Large intestine (tissue), 3 donors: ENCODE measurements around the gene MEAF6. TPM values are rescaled to one million over a fixed set of nuclear protein-coding genes. Genes with fewer than 3 reads are reported as not detected.

ENCODE experiments used
- DNase-seq, 2 donors: peaks; one replicate each; pipeline versions ENCODE4 v3.0.0 to v3.0.0-alpha.2; 2013
- H3K27ac ChIP-seq: one replicate; pipeline ENCODE4 v1.5.1; 2013; ENCODE audit warnings: low read length
- H3K27me3 ChIP-seq: 2 replicates; pipeline ENCODE4 v1.6.1; 2013; ENCODE audit warnings: low read length; ENCODE audit not compliant: control insufficient read depth, insufficient read depth
- H3K36me3 ChIP-seq: 2 replicates; pipeline ENCODE4 v1.6.1; 2013; ENCODE audit warnings: low read length; ENCODE audit not compliant: control insufficient read depth, insufficient read depth
- H3K4me1 ChIP-seq: one replicate; pipeline ENCODE4 v1.6.1; 2013; ENCODE audit warnings: low read length; ENCODE audit not compliant: control insufficient read depth, insufficient read depth
- H3K4me3 ChIP-seq: one replicate; pipeline ENCODE4 v1.5.1; 2013; ENCODE audit warnings: low read length
- H3K9me3 ChIP-seq: one replicate; pipeline ENCODE4 v1.6.1; 2013; ENCODE audit warnings: mild to moderate bottlenecking, low read depth, low read length, moderate library complexity; ENCODE audit not compliant: control insufficient read depth
- WGBS: methylation state at CpG from one replicate; pipeline ENCODE4 v1.1.5; 2013; ENCODE audit warnings: low lambda C conversion rate; ENCODE audit not compliant: insufficient coverage; 5-methylcytosine and 5-hydroxymethylcytosine counted together
- polyA plus RNA-seq: library from polyadenylated mRNA; unstranded; fragments of 120-200 nt; gene quantifications from one replicate; pipeline ENCODE4 v1.2.1, GENCODE V29; 2013

The MEAF6 gene
- polyA plus RNA-seq, 1 donor: 54.4 TPM

DNA sequence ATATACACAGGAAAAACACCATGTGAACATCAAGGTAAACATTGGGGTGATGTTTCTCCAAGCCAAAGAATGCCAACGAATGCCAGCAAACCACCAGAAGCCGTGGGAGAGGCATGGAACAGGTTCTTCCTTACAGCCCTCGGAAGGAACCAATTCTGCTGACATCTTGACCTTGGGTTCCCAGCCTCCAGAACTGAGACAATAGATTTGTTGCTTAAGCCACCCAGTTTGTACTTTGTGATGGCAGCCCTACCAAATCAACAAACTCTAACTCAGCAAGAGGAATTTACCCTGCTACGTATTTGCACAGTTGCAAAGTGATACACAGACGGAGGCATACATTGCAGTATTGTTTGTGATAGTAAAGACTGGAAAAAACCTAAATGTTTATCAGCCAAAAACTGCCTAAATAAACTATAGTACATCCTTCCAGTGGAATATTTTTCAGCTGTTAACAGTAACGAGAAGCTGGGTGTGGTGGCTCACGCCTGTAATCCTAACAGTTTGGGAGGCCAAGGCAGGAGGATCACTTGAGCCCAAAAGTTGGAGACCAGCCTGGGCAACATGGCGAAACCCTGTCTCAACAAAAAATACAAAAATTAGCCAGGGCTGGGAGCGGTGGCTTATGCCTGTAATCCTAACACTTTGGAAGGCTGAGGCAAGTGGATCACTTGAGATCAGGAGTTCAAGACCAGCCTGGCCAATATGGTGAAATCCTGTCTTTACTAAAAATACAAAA is 52.7 kb downstream of the MEAF6 start:
- no peak for DNase-seq
- no peak overlapping the region for H3K4me3 ChIP-seq
- no peaks in the 10 kb centered on the region for H3K9me3 ChIP-seq
- WGBS: no CpG with 5 or more reads among the region's 9 CpGs
- no peaks in the 10 kb centered on the region for H3K36me3 ChIP-seq
- peaks cover 18% of the 10 kb centered on the region for H3K4me1 ChIP-seq
- H3K27me3 ChIP-seq: no peaks in the 10 kb centered on the region
- H3K27ac ChIP-seq: no peak overlapping the region

DNA sequence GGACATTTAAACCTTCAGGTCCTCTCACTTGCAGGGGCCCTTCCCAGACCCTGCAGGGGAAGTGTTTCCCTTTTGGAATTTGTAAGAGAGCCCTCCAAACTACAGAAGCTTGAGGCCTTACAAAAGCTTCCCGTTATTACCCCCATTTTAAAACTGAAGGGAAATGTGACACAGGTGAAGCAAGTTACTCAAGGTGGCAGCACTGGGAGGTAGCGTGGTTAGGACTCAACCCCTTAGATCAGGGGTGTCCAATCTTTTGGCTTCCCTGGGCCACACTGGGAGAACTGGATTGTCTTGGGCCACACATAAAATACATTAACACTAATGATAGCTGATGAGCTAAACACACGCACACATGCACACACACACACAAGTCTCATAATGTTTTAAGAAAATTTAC is 56.0 kb downstream of the MEAF6 start:
- H3K27ac ChIP-seq: no peak overlapping the region
- no peak overlapping the region for H3K4me3 ChIP-seq
- no peaks in the 10 kb centered on the region for H3K4me1 ChIP-seq
- H3K27me3 ChIP-seq: no peaks in the 10 kb centered on the region
- WGBS: no CpG with 5 or more reads among the region's 3 CpGs
- no peaks in the 10 kb centered on the region for H3K36me3 ChIP-seq
- H3K9me3 ChIP-seq: no peaks in the 10 kb centered on the region
- DNase-seq: no peak

DNA sequence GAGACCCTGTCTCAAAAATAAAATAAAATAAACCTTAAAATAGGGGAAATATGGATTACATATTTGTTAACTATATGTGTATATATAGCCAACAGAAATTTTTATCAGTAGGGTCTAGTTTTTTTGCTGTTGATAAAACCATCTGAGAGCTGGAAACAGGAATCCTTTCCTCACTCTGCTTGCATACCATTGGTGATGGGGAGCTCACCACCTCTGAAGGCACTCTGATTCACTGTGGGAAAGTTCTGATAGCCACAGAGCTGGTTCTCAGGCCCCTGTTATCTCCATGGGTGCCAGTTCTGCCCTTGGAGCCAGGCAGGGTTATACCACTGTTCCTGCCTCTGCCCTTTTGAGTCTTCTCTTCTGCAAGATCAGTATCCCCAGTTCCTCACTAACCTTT is 58.0 kb downstream of the MEAF6 start:
- no peaks in the 10 kb centered on the region for H3K36me3 ChIP-seq
- no peak for DNase-seq
- no peak overlapping the region for H3K4me3 ChIP-seq
- H3K27ac ChIP-seq: no peak overlapping the region
- H3K9me3 ChIP-seq: no peaks in the 10 kb centered on the region
- H3K27me3 ChIP-seq: no peaks in the 10 kb centered on the region
- H3K4me1 ChIP-seq: peaks cover 2% of the 10 kb centered on the region

DNA sequence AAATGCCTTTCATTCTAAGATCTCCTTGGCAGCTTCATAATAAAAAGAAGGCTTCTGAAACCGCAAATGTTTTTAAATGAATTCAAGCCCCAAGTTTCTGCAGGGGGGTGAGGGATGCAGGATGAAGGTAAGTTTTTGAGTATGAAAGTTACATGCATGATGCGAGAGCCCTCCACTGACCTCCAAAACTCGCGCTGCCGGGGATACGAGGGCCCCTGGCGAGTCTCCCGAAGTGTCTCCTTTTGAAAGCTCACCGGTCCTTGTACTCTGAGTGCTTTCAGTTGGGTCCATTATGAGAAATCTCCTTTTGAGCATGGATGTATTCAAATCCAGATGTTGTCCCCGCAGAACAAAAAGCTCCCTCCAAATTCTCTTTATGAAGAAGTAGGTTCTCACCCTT is 59.0 kb downstream of the MEAF6 start:
- H3K4me1 ChIP-seq: peaks cover 2% of the 10 kb centered on the region
- H3K36me3 ChIP-seq: no peaks in the 10 kb centered on the region
- no peaks in the 10 kb centered on the region for H3K27me3 ChIP-seq
- no peaks in the 10 kb centered on the region for H3K9me3 ChIP-seq
- no peak for DNase-seq
- H3K4me3 ChIP-seq: no peak overlapping the region
- WGBS: no CpG with 5 or more reads among the region's 10 CpGs
- H3K27ac ChIP-seq: no peak overlapping the region

DNA sequence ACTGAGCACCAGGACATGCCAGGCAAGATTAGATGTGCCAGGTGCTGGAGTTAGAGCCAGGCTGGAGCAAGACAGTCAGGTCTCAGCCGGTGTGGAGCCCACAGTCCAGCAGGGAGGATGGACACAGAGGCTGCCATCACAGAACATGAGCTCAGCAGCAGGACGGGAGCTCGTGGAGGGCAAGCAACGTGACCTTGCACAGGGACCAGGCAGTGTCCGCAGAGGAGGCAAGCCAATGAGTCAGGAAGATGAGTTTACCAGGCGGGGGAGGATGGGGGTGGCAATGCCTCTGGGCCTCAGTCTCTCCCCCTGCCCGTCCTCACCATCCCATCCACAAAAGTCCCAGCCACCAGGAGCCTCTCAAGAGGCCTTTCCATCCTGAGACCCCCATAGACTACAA is 60.9 kb downstream of the MEAF6 start:
- Histone ChIP-seq H3K36me3 (no peaks in the 10 kb centered on the region), H3K9me3 (no peaks in the 10 kb centered on the region), H3K4me3 (no peak overlapping the region), H3K27me3 (peaks cover 3% of the 10 kb centered on the region), H3K4me1 (peaks cover 2% of the 10 kb centered on the region), H3K27ac (no peak overlapping the region)
- no CpG with 5 or more reads among the region's 7 CpGs for WGBS
- DNase-seq: no peak

DNA sequence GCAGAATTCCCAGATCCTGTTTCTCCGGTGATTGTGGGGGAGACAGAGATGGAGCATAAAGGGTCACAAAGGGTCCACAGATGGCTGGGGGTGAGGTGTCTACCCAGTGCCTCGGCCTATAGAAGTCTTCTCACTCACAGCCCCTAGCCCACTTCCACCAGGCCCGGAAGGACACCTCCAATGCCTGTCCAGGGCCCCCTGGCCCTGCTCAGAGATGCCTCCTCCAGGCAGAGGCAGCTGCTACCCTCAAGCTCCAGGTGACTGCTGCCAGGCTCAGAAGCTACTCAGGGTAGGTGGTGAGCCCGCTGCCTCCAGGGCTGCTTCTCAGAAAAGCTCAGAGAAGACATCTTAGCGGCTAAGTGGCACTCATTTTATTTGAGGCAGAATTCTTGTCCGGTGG is 62.1 kb downstream of the MEAF6 start:
- no CpG with 5 or more reads among the region's 6 CpGs for WGBS

DNA sequence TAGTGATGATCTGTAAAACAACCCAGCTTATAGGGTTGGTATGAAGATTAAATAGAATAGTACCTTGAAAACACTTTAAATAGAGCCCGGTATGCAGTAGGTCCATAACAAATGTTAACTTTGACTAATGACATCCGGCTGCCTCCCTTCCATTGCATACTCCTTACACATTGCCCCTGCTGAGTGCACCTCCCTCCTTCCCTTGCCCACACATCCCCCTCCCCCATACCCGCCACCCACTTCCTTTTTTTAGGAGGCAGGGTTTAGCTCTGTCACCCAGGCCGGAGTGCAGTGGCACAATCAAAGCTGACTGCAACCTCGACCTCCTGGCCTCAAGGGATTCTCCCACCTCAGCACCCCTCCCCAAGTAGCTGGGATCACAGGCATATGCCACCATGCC is 64.6 kb downstream of the MEAF6 start:
- no peak for DNase-seq
- H3K36me3 ChIP-seq: no peaks in the 10 kb centered on the region
- no CpG with 5 or more reads among the region's 5 CpGs for WGBS

More for the DNA sequence above, 62.1 kb downstream of the MEAF6 start:
- Histone ChIP-seq H3K27me3 (peaks cover 3% of the 10 kb centered on the region), H3K36me3 (no peaks in the 10 kb centered on the region), H3K4me1 (peaks cover 2% of the 10 kb centered on the region), H3K27ac (no peak overlapping the region), H3K9me3 (no peaks in the 10 kb centered on the region), H3K4me3 (no peak overlapping the region)
- no peak for DNase-seq

DNA sequence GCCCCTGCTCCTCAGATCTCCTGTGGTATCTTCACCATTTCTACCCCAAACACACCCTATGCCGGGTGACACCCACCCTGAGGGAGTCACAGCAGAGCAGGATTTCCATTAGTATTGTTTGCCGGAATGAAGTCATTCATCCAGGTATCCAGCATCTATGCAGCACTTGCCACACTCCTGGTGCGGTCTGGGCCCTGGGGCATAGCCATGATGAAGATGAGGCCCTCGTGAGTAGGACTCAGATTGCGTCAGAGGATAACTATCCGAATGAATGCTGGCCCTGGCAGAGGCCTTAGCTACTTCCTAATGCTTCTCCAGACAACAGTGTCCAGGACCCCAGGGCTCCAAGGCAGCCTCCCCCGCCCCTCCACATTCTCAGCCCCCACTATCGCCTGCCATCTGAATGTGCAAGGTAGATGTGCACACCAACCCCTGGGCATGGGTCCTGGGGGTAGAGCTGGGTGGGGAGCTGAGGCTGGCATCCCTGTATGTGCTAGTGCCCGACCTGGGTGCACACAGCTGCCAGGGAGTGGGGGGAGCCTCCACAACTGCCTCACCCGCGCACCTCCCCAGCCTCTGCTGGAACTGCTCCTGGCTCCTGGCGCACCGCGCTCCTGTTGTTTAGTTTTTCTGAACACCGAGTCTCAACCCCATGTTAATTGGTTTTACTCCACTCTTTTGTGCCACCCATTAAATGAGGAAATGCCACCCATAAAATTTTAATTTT is 65.7 kb downstream of the MEAF6 start:
- Histone ChIP-seq H3K4me3 (no peak overlapping the region), H3K9me3 (no peaks in the 10 kb centered on the region), H3K27me3 (peaks cover 3% of the 10 kb centered on the region), H3K27ac (no peak overlapping the region), H3K4me1 (peaks cover 2% of the 10 kb centered on the region), H3K36me3 (no peaks in the 10 kb centered on the region)
- no CpG with 5 or more reads among the region's 15 CpGs for WGBS
- no peak for DNase-seq

More for the DNA sequence above, 64.6 kb downstream of the MEAF6 start:
- Histone ChIP-seq H3K27ac (no peak overlapping the region), H3K9me3 (no peaks in the 10 kb centered on the region), H3K4me3 (no peak overlapping the region), H3K4me1 (peaks cover 2% of the 10 kb centered on the region), H3K27me3 (peaks cover 3% of the 10 kb centered on the region)

DNA sequence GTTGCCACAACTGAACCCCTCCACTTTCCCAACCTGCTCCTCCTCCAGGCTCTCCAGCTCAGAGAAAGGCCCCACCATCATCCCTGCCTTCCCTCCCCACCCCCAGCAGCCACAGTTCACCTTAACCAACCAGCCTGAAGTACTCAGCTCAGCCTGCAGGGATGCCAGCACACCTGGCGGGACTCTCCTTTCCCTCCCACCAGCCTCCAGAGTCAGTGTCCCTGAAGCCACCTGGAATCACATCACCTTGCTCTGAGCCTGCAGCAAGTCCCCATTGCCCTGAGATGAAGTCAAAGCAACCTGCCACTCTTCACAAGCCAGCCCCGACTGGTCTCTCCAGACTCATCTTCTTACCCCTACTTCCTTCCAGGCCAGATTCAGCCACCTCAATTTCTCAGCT is 66.4 kb downstream of the MEAF6 start:
- Histone ChIP-seq H3K4me1 (peaks cover 2% of the 10 kb centered on the region), H3K9me3 (no peaks in the 10 kb centered on the region), H3K27ac (no peak overlapping the region), H3K36me3 (no peaks in the 10 kb centered on the region), H3K27me3 (peaks cover 3% of the 10 kb centered on the region), H3K4me3 (no peak overlapping the region)
- no CpG with 5 or more reads among the region's 2 CpGs for WGBS
- DNase-seq: no peak

DNA sequence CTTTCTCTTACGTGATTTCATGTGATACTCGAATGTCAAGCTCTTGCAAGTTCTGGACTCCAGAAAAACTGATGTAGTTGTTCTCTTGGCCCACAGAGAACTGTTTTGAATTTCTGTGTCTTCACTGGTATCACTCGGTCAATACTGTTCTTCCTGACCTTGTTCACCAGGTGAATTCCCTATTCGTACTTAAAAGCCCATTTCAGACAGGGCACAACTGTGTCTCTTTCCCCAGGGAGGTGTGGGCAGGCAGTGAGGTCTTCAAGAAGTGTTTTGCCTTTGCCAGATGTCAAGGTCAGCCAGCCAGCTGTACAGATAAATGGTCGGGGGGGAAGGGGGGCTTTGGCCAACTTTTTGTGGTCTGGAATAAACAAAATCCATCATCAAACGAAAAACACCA is 67.7 kb downstream of the MEAF6 start:
- WGBS: no CpG with 5 or more reads among the region's 6 CpGs
- H3K4me1 ChIP-seq: peaks cover under 1% of the 10 kb centered on the region
- no peak overlapping the region for H3K4me3 ChIP-seq
- no peak overlapping the region for H3K27ac ChIP-seq
- no peak for DNase-seq
- peaks cover 7% of the 10 kb centered on the region for H3K27me3 ChIP-seq
- H3K9me3 ChIP-seq: no peaks in the 10 kb centered on the region
- no peaks in the 10 kb centered on the region for H3K36me3 ChIP-seq

DNA sequence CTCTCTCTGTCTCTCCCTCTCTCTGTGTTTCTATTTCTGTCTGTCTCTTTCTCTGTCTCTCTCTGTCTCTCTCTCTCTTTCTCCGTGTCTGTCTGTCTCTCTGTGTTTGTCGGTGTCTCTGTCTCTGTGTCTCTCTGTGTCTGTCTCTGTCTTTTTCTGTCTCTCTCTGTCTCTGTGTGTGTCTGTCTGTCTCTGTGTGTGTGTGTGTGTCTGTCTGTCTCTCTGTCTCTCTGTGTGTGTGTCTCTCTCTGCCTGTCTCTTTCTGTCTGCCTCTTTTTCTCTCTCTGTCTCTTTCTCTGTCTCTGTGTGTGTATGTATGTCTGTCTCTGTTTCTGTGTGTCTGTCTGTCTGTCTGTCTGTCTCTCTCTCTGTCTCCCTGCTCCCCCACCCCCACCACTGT is 71.9 kb downstream of the MEAF6 start:
- DNase-seq: no peak
- no CpG with 5 or more reads among the region's 2 CpGs for WGBS
- no peak overlapping the region for H3K4me3 ChIP-seq
- no peak overlapping the region for H3K27ac ChIP-seq
- peaks cover 8% of the 10 kb centered on the region for H3K27me3 ChIP-seq
- no peaks in the 10 kb centered on the region for H3K4me1 ChIP-seq
- no peaks in the 10 kb centered on the region for H3K9me3 ChIP-seq
- H3K36me3 ChIP-seq: no peaks in the 10 kb centered on the region
